HepG2 (cell line): ENCODE measurements around the gene ZNF30. TPM values are rescaled to one million over a fixed set of nuclear protein-coding genes. Genes with fewer than 3 reads are reported as not detected.

ENCODE experiments used
- CCAR2 ChIP-seq: fragments of 200-400 bp; formaldehyde crosslinking; optimal IDR thresholded peaks from 2 replicates; pipeline ENCODE3; 2018; ENCODE audit warnings: low read depth, mild to moderate bottlenecking, low read length, moderate library complexity
- EHMT2 ChIP-seq: fragments of 200-600 bp; sonication (generic); IDR thresholded peaks from 2 replicates; pipeline ENCODE4 v1.7.0; 2017; ENCODE audit warnings: antibody characterized with exemption, low read depth, low read length, borderline replicate concordance
- GATAD1 ChIP-seq: IDR thresholded peaks from 2 replicates; pipeline ENCODE4 v1.6.1; 2016; ENCODE audit warnings: missing genetic modification reagents, missing compliant biosample characterization
- MBD4 ChIP-seq: IDR thresholded peaks from 2 replicates; pipeline ENCODE4 v1.6.1; 2012; ENCODE audit warnings: low read length, inconsistent platforms, borderline replicate concordance
- SMYD3 ChIP-seq: sonication (generic); formaldehyde crosslinking; IDR thresholded peaks from 2 replicates; pipeline ENCODE4 v1.8.1; 2023; ENCODE audit warnings: mild to moderate bottlenecking, missing genetic modification reagents
- SRF ChIP-seq: IDR thresholded peaks from 2 replicates; pipeline ENCODE4 v1.6.1; 2011; ENCODE audit warnings: mild to moderate bottlenecking, low read depth, low read length, moderate library complexity
- SUZ12 ChIP-seq: fragments of 150-350 bp; IDR thresholded peaks from 2 replicates; pipeline ENCODE4 v1.6.1; 2014; ENCODE audit warnings: low read depth, low read length
- THYN1 ChIP-seq: sonication (generic); formaldehyde crosslinking; IDR thresholded peaks from 2 replicates; pipeline ENCODE4 v1.8.1; 2023; ENCODE audit warnings: low read depth, mild to moderate bottlenecking, moderate library complexity, missing genetic modification reagents, borderline replicate concordance
- YEATS4 ChIP-seq: sonication (generic); formaldehyde crosslinking; IDR thresholded peaks from 2 replicates; pipeline ENCODE4 v1.4.0; 2020; ENCODE audit warnings: missing genetic modification reagents, borderline replicate concordance
- ZMYM2 ChIP-seq: sonication (generic); formaldehyde crosslinking; IDR thresholded peaks from 2 replicates; pipeline ENCODE4 v1.8.0; 2022; ENCODE audit warnings: mild to moderate bottlenecking, missing genetic modification reagents
- ZNF34 ChIP-seq: sonication (generic); formaldehyde crosslinking; IDR thresholded peaks from 2 replicates; pipeline ENCODE4 v1.4.0; 2020; ENCODE audit warnings: mild to moderate bottlenecking, missing genetic modification reagents, borderline replicate concordance
- ZNF432 ChIP-seq: sonication (generic); formaldehyde crosslinking; IDR thresholded peaks from 2 replicates; pipeline ENCODE4 v1.5.0; 2020; ENCODE audit warnings: missing genetic modification reagents, mild to moderate bottlenecking, borderline replicate concordance
- ZNF749 ChIP-seq: sonication (generic); formaldehyde crosslinking; IDR thresholded peaks from 2 replicates; pipeline ENCODE4 v1.8.0; 2022; ENCODE audit warnings: mild to moderate bottlenecking, missing genetic modification reagents, moderate library complexity, borderline replicate concordance
- ZNF772 ChIP-seq: sonication (generic); formaldehyde crosslinking; IDR thresholded peaks from 2 replicates; pipeline ENCODE4 v1.5.0; 2020; ENCODE audit warnings: mild to moderate bottlenecking, missing genetic modification reagents
- ZNF792 ChIP-seq: IDR thresholded peaks from 2 replicates; pipeline ENCODE4 v1.6.1; 2016
- ZSCAN31 ChIP-seq: sonication (generic); formaldehyde crosslinking; IDR thresholded peaks from 2 replicates; pipeline ENCODE4 v1.5.0; 2020; ENCODE audit warnings: low read depth, mild to moderate bottlenecking, missing genetic modification reagents
- polyA plus RNA-seq, 8 experiments: library from polyadenylated mRNA; depleted of rRNA in 3 of 8; stranded (reverse) in 7 of 8; unstranded in 1 of 8; fragments of >200 nt; fragmentation: Illumina TruSeq in 4 of 8; extraction: Trizol in 4 of 8; gene quantifications; 2 replicates each; pipeline versions ENCODE4 v1.2.1 to v1.2.3, GENCODE V29; 2011 to 2016; ENCODE audit warnings: low read depth in 4 of 8, missing spikeins in 1 of 8, mixed read lengths in 1 of 8; ENCODE audit not compliant: insufficient read depth in 1 of 8
- total RNA-seq, 5 experiments: library from RNA; depleted of rRNA; stranded (reverse); fragments of >200 nt; fragmentation: Illumina TruSeq; extraction: Trizol; gene quantifications; 2 replicates each; pipeline ENCODE4 v1.2.3, GENCODE V29; 2016; ENCODE audit warnings: low read depth in 1 of 5
- TF ChIP-seq, protein P1 (sequence below): sonication (generic); formaldehyde crosslinking; IDR thresholded peaks from 2 replicates; pipeline ENCODE4 v1.4.0; 2020; ENCODE audit warnings: missing genetic modification reagents
- TF ChIP-seq, protein P2 (sequence below): sonication (generic); formaldehyde crosslinking; IDR thresholded peaks from 2 replicates; pipeline ENCODE4 v1.5.0; 2020; ENCODE audit warnings: missing genetic modification reagents, mild to moderate bottlenecking, borderline replicate concordance
- TF ChIP-seq, protein P3 (sequence below): sonication (generic); formaldehyde crosslinking; IDR thresholded peaks from 2 replicates; pipeline ENCODE4 v1.9.0; 2021; ENCODE audit warnings: missing genetic modification reagents, mild to moderate bottlenecking, borderline replicate concordance
- TF ChIP-seq, protein P4 (sequence below): sonication (generic); formaldehyde crosslinking; IDR thresholded peaks from 2 replicates; pipeline ENCODE4 v1.5.0; 2020; ENCODE audit warnings: mild to moderate bottlenecking, missing genetic modification reagents, borderline replicate concordance
- TF ChIP-seq, protein P5 (sequence below): sonication (generic); formaldehyde crosslinking; IDR thresholded peaks from 2 replicates; pipeline ENCODE4 v1.5.1; 2020; ENCODE audit warnings: missing genetic modification reagents, mild to moderate bottlenecking, borderline replicate concordance

ZNF30 gene
- total and polyA plus RNA-seq, 2 of the 13 experiments (the other 11 are each of a cell fraction or from before 2014, with no cell fraction given) = 2.3 to 4.4 TPM

DNA sequence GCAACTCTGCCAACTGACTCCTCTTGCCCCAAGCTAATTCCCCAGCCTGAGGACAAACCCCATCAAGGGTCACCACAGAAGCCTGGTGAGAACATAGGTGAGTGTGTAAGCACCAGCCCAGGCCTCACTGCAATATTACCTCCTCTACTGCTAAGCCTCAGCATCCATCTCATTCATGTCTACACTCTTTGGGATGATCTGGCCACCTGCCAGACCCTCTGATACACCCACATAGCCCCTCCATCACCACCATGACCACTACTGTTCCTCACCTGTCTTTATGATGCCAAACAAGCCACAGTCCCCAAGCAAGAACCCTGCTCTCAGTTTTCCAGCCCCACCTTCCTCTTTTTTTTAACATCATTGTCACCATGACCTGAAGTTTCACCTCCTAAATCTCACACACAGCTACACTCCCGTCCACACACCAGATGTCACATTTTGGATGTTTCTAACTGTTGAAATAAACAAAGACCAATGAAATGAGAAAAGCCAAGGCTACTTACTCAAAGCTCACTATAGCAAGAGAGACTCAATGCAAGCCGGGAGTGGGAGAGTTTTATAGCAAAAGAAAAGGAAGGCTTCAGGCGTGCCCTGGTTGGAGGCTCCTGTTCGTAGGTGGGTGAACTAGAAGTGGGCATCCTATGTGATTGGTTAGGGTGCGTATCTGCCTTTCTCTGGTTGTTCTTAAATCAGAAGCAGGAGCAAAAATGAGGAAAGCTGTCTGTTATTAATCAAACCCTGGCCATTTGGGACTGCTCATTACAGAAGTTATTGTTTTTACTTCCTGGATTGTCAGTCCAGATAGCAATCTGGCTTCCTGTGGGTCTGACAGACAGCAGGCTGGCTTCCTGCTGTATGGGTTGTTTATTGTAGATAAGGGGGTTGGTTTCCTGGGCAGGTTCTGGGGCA is 35.3 kb downstream of the ZNF30 start (continued):
- TF ChIP-seq, protein P1, sequence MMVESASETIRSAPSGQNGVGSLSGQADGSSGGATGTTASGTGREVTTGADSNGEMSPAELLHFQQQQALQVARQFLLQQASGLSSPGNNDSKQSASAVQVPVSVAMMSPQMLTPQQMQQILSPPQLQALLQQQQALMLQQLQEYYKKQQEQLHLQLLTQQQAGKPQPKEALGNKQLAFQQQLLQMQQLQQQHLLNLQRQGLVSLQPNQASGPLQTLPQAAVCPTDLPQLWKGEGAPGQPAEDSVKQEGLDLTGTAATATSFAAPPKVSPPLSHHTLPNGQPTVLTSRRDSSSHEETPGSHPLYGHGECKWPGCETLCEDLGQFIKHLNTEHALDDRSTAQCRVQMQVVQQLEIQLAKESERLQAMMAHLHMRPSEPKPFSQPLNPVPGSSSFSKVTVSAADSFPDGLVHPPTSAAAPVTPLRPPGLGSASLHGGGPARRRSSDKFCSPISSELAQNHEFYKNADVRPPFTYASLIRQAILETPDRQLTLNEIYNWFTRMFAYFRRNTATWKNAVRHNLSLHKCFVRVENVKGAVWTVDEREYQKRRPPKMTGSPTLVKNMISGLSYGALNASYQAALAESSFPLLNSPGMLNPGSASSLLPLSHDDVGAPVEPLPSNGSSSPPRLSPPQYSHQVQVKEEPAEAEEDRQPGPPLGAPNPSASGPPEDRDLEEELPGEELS (CRISPR knock-in tag) = peak; percentile 95
- TF ChIP-seq ZNF772 (CRISPR knock-in tag) (no peak), ZNF749 (CRISPR knock-in tag) (no peak), ZMYM2 (CRISPR knock-in tag) (no peak), ZNF34 (no peak), SMYD3 (CRISPR knock-in tag) (no peak), GATAD1 (CRISPR knock-in tag) (peak; percentile 30; the same call in 1 of the 2 replicates), CCAR2 (no peak), YEATS4 (0 out of 2 replicates have a peak, but pooled peaks have one; percentile 10), ZSCAN31 (CRISPR knock-in tag) (no peak), SUZ12 (no peak), ZNF792 (peak; percentile 100), ZNF432 (CRISPR knock-in tag) (no peak), SRF (no peak), THYN1 (CRISPR knock-in tag) (no peak), MBD4 (no peak), EHMT2 (no peak)
- TF ChIP-seq, protein P2, sequence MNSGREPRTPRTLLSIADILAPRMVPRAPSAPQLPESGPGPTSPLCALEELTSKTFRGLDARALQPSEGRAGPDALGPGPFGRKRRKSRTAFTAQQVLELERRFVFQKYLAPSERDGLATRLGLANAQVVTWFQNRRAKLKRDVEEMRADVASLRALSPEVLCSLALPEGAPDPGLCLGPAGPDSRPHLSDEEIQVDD = no peak
- TF ChIP-seq, protein P3, sequence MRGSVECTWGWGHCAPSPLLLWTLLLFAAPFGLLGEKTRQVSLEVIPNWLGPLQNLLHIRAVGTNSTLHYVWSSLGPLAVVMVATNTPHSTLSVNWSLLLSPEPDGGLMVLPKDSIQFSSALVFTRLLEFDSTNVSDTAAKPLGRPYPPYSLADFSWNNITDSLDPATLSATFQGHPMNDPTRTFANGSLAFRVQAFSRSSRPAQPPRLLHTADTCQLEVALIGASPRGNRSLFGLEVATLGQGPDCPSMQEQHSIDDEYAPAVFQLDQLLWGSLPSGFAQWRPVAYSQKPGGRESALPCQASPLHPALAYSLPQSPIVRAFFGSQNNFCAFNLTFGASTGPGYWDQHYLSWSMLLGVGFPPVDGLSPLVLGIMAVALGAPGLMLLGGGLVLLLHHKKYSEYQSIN (CRISPR knock-in tag) = no peak
- TF ChIP-seq, protein P4, sequence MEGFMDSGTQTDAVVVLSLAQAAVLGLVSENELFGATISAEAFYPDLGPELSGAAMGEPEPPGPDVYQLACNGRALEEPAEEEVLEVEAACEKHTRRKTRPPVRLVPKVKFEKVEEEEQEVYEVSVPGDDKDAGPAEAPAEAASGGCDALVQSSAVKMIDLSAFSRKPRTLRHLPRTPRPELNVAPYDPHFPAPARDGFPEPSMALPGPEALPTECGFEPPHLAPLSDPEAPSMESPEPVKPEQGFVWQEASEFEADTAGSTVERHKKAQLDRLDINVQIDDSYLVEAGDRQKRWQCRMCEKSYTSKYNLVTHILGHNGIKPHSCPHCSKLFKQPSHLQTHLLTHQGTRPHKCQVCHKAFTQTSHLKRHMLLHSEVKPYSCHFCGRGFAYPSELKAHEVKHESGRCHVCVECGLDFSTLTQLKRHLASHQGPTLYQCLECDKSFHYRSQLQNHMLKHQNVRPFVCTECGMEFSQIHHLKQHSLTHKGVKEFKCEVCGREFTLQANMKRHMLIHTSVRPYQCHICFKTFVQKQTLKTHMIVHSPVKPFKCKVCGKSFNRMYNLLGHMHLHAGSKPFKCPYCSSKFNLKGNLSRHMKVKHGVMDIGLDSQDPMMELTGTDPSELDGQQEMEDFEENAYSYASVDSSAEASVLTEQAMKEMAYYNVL (CRISPR knock-in tag) = no peak
- TF ChIP-seq, protein P5, sequence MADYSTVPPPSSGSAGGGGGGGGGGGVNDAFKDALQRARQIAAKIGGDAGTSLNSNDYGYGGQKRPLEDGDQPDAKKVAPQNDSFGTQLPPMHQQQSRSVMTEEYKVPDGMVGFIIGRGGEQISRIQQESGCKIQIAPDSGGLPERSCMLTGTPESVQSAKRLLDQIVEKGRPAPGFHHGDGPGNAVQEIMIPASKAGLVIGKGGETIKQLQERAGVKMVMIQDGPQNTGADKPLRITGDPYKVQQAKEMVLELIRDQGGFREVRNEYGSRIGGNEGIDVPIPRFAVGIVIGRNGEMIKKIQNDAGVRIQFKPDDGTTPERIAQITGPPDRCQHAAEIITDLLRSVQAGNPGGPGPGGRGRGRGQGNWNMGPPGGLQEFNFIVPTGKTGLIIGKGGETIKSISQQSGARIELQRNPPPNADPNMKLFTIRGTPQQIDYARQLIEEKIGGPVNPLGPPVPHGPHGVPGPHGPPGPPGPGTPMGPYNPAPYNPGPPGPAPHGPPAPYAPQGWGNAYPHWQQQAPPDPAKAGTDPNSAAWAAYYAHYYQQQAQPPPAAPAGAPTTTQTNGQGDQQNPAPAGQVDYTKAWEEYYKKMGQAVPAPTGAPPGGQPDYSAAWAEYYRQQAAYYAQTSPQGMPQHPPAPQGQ (CRISPR knock-in tag) = no peak
